Esophagus muscularis mucosa (tissue), 4 donors: ENCODE measurements around the gene CTBP1. TPM values are rescaled to one million over a fixed set of nuclear protein-coding genes. Genes with fewer than 3 reads are reported as not detected.
A peak's percentile ranks its signal among the peaks of the same experiment; 100 is the strongest.

Source experiments
- DNase-seq: peaks from one replicate; pipeline ENCODE4 v3.0.0-alpha.2; 2017; ENCODE audit errors: extremely low spot score
- H3K27ac ChIP-seq, 4 donors: fragments of 200-600 bp; sonication (generic); replicated peaks in 1 of 4; 1 replicate in 3 of 4; 2 replicates in 1 of 4; pipeline ENCODE4 v1.5.1; 2016 to 2019; ENCODE audit warnings: mild to moderate bottlenecking in 1 of 4
- H3K27me3 ChIP-seq, 4 donors: fragments of 200-600 bp; sonication (generic); one replicate each; pipeline versions ENCODE4 v1.5.1 to v1.6.0; 2016 to 2019
- H3K36me3 ChIP-seq, 4 donors: fragments of 200-600 bp; sonication (generic); one replicate each; pipeline ENCODE4 v1.5.1; 2016 to 2019
- H3K4me1 ChIP-seq, 4 donors: fragments of 200-600 bp; sonication (generic); one replicate each; pipeline ENCODE4 v1.5.1; 2016 to 2019
- H3K4me3 ChIP-seq, 4 donors: fragments of 200-600 bp; sonication (generic); 1 replicate in 2 of 4; 2 replicates in 2 of 4; pipeline ENCODE4 v1.5.1; 2016 to 2019; ENCODE audit warnings: mild to moderate bottlenecking in 4 of 4, moderate library complexity in 1 of 4
- H3K9me3 ChIP-seq, 4 donors: fragments of 200-600 bp; sonication (generic); 1 replicate in 3 of 4; 2 replicates in 1 of 4; pipeline ENCODE4 v1.5.1; 2016 to 2019
- EP300 ChIP-seq: sonication (generic); formaldehyde crosslinking; IDR thresholded peaks from one replicate; pipeline ENCODE4 v1.6.1; 2017; ENCODE audit warnings: antibody characterized with exemption
- POLR2A ChIP-seq: fragments of 450-650 bp; IDR thresholded peaks from one replicate; pipeline ENCODE4 v1.6.1; 2017; ENCODE audit warnings: antibody characterized with exemption, moderate library complexity, mild to moderate bottlenecking, low read depth
- POLR2AphosphoS5 ChIP-seq, 2 donors: sonication (generic); formaldehyde crosslinking; IDR thresholded peaks; one replicate each; pipeline ENCODE4 v1.6.1; 2017; ENCODE audit warnings: antibody characterized with exemption in 2 of 2
- WGBS: methylation state at CpG from one replicate; pipeline ENCODE4 v1.1.5; 2018; 5-methylcytosine and 5-hydroxymethylcytosine counted together
- intact Hi-C: fragments of 100-400 bp; cut with DNase I; formaldehyde crosslinking; loops from one replicate; pipeline ENCODE4 v1.15.1; 2023
- total RNA-seq, 4 donors: library from RNA; depleted of rRNA; stranded (reverse); fragments of >200 nt; gene quantifications; one replicate each; pipeline versions ENCODE4 v1.1.0 to v1.2.1, GENCODE V29; 2016
- TF ChIP-seq, protein P1 (sequence below), 3 experiments: fragments of 200-600 bp in 2 of 3; fragments of 450-650 bp in 1 of 3; sonication (generic) in 2 of 3; IDR thresholded peaks; one replicate each; pipeline ENCODE4 v1.5.1; 2017 to 2019; ENCODE audit warnings: antibody characterized with exemption in 3 of 3, mild to moderate bottlenecking in 2 of 3, moderate library complexity in 1 of 3

The CTBP1 gene
- total RNA-seq, 4 donors from 2014 or later = 110 to 245 (median 172) TPM

DNA sequence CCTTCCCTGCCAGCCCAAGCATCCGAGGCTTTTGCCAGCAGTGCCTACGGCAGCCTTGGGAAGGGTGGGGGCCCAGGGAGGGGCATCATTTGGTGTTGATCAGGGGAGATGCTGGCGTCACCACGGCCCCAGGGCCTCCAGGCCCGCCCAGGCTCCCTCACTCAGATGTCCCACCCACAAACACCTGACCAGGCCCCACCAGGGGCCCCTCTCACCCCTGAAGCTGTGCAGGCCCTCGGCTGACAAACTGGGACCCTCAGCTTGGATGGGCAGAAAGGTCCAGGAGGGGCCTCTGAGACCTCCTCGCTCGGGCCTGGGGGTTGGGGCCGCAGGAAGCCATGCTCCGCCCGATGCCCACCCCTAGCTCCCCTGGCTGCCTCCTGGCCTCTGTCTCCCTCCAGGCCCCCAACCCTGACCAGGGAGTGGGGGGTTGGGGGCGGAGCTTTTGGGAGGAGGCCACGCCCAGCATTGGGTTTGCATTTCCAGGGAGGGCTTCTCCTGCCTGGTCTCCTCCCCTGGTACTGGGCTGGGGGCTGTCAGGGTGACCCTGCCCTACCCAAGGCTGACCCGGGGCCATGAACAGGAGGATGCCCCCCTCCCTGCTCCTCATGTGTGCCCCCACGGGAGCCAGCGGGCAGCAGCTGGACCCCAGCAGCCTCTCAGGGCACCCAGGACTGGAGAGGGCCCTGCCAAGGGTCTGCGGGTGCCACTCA, 43.2 kb downstream of the CTBP1 start:
- Histone ChIP-seq H3K4me1 (peaks cover 50 to 83% (median 76%) of the 10 kb centered on the region in 4 donors), H3K27ac (peak overlapping the region in 2 of 4 donors; percentile 4 to 18), H3K9me3 (no peaks in the 10 kb centered on the region), H3K27me3 (no peaks in the 10 kb centered on the region), H3K4me3 (no peak overlapping the region), H3K36me3 (peaks cover 0 to 3% (median under 1%) of the 10 kb centered on the region in 4 donors)
- no peak for DNase-seq
- WGBS = 86% methylated on average over 4 of the region's 17 CpGs
- intact Hi-C loops = loop anchor here (5.0 kb wide), 1 partner anchor 42 kb away; the partner anchor contains the start of gene CTBP1
- TF ChIP-seq POLR2AphosphoS5 (IDR thresholded peaks at IDR 0.05) = no peak
- TF ChIP-seq POLR2A = no peak
- TF ChIP-seq, protein P1, sequence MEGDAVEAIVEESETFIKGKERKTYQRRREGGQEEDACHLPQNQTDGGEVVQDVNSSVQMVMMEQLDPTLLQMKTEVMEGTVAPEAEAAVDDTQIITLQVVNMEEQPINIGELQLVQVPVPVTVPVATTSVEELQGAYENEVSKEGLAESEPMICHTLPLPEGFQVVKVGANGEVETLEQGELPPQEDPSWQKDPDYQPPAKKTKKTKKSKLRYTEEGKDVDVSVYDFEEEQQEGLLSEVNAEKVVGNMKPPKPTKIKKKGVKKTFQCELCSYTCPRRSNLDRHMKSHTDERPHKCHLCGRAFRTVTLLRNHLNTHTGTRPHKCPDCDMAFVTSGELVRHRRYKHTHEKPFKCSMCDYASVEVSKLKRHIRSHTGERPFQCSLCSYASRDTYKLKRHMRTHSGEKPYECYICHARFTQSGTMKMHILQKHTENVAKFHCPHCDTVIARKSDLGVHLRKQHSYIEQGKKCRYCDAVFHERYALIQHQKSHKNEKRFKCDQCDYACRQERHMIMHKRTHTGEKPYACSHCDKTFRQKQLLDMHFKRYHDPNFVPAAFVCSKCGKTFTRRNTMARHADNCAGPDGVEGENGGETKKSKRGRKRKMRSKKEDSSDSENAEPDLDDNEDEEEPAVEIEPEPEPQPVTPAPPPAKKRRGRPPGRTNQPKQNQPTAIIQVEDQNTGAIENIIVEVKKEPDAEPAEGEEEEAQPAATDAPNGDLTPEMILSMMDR (IDR thresholded peaks at IDR 0.05) = no peak
- no peak for TF ChIP-seq EP300

DNA sequence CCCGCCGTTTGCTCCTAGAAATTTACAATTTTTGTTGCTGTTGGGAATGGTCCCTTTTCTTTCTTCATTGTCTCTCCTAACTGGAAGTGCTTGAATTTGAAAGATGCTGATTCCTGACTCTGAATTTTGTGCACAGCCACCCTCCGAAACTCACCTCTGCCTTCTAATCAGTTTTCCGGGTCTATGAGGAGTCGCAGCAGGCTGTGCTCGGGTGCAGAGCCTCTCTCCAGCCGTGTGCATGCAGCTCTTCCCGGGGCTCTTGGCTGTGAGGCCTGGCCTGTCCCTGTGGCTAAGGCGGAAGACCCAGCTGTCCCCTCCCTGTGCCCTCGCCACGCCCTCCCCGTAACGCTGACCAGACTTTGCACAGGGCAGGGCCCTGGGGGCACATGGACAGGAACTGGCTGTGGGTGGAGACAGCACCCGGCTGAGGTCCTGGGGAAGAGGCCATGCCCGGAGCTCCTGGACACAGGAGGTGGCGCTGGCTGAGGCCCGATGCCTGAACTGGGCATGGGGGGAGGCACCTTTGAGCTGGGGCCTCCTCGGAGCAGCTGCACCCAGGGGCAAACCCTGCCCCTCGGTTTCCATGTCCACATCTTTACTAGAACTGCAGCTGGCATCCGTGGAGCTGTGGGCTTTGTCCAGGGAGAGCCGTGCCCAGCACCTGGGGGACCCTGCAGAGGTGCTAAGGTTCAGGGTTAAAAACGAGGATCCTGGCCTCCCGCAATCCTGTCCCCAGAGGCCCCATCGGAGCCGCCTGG, 43.9 kb downstream of the CTBP1 start:
- WGBS = 78% methylated on average over 9 of the region's 25 CpGs
- peaks cover 48 to 83% (median 76%) of the 10 kb centered on the region in 4 donors for H3K4me1 ChIP-seq

DNA sequence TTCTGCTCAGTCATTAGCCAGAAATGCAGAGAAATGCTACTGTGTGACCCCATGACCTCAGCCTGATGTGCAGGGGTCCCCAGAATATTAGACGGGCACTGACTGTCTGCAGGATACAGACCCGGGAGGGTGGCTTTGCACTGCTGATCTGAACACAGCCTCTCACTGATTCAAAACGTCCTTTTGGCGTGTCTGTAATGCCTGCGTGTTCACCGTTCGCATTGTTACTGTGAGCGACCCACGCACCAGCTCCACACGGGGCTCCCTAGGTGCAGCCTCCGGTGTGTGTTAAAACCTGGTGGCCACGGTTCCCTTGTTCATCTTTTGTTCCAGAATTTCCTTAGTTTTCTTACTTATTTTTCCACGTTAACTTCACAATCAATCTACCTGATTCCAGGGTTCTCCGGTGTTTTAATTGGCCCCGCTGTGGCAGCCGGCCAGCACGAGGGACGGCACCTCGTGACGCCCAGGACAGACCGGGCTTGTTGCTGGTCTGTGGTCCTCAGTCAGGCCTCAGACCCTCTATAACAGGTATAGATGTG, 44.6 kb downstream of the CTBP1 start:
- Histone ChIP-seq H3K36me3 (no peaks in the 10 kb centered on the region), H3K4me1 (peaks cover 44 to 79% (median 74%) of the 10 kb centered on the region in 4 donors), H3K27me3 (no peaks in the 10 kb centered on the region), H3K4me3 (no peak overlapping the region), H3K27ac (peak overlapping the region in 1 of 4 donors; percentile 80), H3K9me3 (no peaks in the 10 kb centered on the region)
- TF ChIP-seq, protein P1 (IDR thresholded peaks at IDR 0.05) = no peak
- TF ChIP-seq POLR2AphosphoS5 (IDR thresholded peaks at IDR 0.05) = no peak
- no peak for TF ChIP-seq EP300
- no peak for TF ChIP-seq POLR2A
- intact Hi-C loops = no loop called here
- DNase-seq = no peak
- 97% methylated on average over 21 of the region's 21 CpGs for WGBS

More for the DNA sequence above, 43.9 kb downstream of the CTBP1 start:
- H3K4me3 ChIP-seq = no peak overlapping the region
- TF ChIP-seq, protein P1 (IDR thresholded peaks at IDR 0.05) = no peak
- no peak for TF ChIP-seq POLR2AphosphoS5 (IDR thresholded peaks at IDR 0.05)
- intact Hi-C loops = loop anchor here (5.0 kb wide), 1 partner anchor 42 kb away; the partner anchor contains the start of gene CTBP1
- DNase-seq = no peak
- H3K27ac ChIP-seq = peak overlapping the region in 1 of 4 donors; percentile 4
- H3K27me3 ChIP-seq = no peaks in the 10 kb centered on the region
- no peaks in the 10 kb centered on the region for H3K9me3 ChIP-seq
- no peaks in the 10 kb centered on the region for H3K36me3 ChIP-seq

DNA sequence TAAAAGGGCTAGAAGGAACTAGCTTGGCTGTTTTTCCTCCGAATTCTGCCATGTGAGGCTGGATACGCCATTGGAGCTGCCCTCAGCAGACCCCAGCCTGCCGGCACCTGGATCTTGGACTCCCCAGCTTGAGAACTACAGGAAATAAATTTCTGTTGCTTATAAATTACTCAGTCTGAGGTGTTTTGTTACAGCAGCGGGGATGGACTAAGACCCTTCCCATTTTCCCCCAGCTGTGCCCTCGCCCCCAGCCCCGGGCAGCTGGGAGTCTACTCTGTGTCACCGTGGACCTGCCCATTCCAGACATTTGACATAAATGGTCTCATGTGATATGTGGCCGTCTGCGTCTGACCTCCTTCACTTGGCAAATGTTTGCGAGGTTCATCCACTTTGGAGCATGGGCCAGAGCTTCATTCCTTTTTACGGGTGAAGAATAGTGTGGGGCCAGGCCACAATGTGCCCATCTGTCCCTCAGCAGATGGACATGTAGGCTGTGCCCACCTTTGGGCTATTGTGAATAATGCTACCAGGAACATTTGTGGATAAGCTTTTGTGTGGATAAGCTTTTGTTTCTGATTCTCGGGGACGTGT, 45.8 kb downstream of the CTBP1 start:
- intact Hi-C loops = no loop called here
- WGBS = 95% methylated on average over 9 of the region's 13 CpGs
- H3K27ac ChIP-seq = peak overlapping the region; percentile 70 to 80 (median 78)
- H3K27me3 ChIP-seq = no peaks in the 10 kb centered on the region
- H3K4me1 ChIP-seq = peaks cover 32 to 66% (median 62%) of the 10 kb centered on the region in 4 donors
- no peak for TF ChIP-seq EP300
- no peak for TF ChIP-seq POLR2A
- TF ChIP-seq POLR2AphosphoS5 (IDR thresholded peaks at IDR 0.05) = no peak
- TF ChIP-seq, protein P1 (IDR thresholded peaks at IDR 0.05) = no peak
- H3K4me3 ChIP-seq = no peak overlapping the region
- no peak for DNase-seq
- H3K36me3 ChIP-seq = no peaks in the 10 kb centered on the region
- no peaks in the 10 kb centered on the region for H3K9me3 ChIP-seq
